Vagina (tissue), 2 donors: ENCODE data around the gene GRHL3.

Experiments used
- POLR2A ChIP-seq, 2 donors: fragments of 450-650 bp; IDR thresholded peaks; one replicate each; pipeline ENCODE4 v1.6.1; 2017; ENCODE audit warnings: antibody characterized with exemption in 2 of 2, mild to moderate bottlenecking in 2 of 2, moderate library complexity in 2 of 2
- POLR2AphosphoS5 ChIP-seq, 2 donors: sonication (generic); formaldehyde crosslinking; IDR thresholded peaks; one replicate each; pipeline ENCODE4 v1.9.0; 2017; ENCODE audit warnings: antibody characterized with exemption in 2 of 2, mild to moderate bottlenecking in 2 of 2, low read depth in 1 of 2; ENCODE audit not compliant: insufficient read depth in 1 of 2
- TF ChIP-seq, protein P1 (sequence below), 3 experiments: fragments of 450-650 bp in 2 of 3; fragments of 200-600 bp in 1 of 3; sonication (generic) in 1 of 3; IDR thresholded peaks; one replicate each; pipeline ENCODE4 v1.5.1; 2017 to 2019; ENCODE audit warnings: antibody characterized with exemption in 3 of 3, mild to moderate bottlenecking in 2 of 3, moderate library complexity in 2 of 3

DNA sequence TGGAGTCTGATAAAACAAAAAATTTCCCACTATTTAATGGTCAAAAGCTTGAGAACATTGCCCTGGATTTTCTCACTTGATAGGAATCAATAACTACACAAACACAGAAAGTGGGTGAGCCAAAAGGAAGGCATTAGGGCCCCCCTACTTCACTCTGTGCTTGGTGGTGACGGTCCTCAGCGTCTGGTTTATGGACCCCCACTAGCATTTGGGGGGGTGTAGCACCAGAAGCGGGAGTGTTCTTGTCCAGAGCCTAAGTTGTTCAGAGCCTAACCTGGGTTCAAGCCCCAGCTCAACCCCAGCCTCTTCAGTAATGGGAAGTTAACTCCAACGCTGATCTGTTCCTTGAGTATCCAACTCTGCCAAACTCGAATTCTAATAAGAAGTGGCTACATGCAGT is 61.4 kb downstream of the GRHL3 start:
- TF ChIP-seq, protein P1, sequence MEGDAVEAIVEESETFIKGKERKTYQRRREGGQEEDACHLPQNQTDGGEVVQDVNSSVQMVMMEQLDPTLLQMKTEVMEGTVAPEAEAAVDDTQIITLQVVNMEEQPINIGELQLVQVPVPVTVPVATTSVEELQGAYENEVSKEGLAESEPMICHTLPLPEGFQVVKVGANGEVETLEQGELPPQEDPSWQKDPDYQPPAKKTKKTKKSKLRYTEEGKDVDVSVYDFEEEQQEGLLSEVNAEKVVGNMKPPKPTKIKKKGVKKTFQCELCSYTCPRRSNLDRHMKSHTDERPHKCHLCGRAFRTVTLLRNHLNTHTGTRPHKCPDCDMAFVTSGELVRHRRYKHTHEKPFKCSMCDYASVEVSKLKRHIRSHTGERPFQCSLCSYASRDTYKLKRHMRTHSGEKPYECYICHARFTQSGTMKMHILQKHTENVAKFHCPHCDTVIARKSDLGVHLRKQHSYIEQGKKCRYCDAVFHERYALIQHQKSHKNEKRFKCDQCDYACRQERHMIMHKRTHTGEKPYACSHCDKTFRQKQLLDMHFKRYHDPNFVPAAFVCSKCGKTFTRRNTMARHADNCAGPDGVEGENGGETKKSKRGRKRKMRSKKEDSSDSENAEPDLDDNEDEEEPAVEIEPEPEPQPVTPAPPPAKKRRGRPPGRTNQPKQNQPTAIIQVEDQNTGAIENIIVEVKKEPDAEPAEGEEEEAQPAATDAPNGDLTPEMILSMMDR (IDR thresholded peaks at IDR 0.05): no peak
- no peak for TF ChIP-seq POLR2A (IDR thresholded peaks at IDR 0.05)
- TF ChIP-seq POLR2AphosphoS5 (IDR thresholded peaks at IDR 0.05; ENCODE audit: insufficient read depth in 1 of 2, low read depth in 1 of 2): no peak
